HG03025 (cell line): ENCODE data around the gene MPRIP.
"Not testable (repeated sequence)": the region's sequence is repeated elsewhere in the genome, so short reads cannot be mapped to it uniquely, and the experiment has no call there.

Source experiments
- ATAC-seq: cut with Tn5 transposase; IDR thresholded peaks from one replicate; pipeline ENCODE4 v1.9.1; 2021; ENCODE audit warnings: mild to moderate bottlenecking, moderate library complexity; ENCODE audit not compliant: unreplicated experiment, low FRiP score

The MPRIP gene

DNA sequence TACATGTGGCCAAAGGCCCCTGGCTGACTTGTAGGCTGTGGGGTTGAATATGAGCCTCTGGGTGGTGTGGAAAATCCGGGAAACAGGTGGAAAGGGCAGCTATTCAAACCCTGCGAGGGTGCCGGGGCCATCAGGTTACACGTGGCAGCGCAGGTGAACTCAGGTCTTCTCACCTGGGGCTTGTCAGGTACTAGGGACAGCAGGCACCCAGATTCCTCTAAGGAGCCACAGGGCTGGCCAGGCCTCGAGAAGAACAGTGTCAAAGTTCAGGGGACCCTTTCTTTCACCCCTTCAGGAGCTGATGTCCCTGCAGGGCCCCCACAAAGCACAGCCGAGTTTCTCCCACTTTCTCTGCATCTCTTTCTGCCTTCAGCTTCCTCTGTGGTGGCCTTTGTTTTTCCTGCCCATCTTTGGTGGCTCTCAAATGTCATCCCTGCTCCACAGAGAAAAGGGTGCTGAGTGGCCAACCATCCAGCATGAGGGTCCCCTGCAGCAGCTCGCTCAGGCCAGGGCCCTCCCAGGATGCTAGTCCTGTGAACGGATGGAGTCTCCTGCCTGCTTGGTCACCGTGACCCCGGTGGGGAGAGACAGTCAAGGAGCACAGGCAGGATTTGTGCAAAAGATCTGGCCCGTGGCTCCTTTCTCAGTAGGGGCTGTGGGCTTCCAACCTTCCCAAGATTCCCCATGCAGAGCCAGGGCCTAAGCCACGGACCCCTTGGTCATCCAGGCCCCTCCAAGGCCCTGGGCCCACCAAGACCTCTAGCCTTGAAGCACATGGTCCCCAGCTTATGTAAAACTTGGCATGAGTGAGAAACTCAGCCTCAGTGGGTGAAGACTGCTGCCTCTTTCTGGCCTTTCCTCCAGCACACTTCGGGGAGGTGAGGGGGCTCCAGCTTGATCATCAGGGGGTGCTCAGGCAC, 28.2 kb upstream of the MPRIP start:
- ATAC-seq = not testable (repeated sequence)

DNA sequence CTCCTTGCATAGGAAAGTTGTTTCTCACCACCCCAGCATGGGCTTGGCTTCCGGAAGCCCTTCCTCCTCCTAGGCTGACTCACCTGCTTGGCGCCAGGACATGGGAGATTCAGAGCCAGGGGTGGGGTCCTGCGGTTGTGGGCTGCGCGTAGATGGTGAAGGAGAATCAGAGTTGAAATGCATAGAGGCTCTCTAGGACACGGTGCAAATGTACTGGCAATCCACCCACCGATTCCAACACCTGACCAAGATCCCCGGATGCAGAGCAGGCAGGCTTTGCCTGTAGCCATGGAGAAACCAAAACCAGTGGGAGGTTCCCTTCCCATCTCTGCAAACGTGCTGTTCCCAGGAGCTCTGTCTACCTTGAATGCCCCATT, 27.5 kb upstream of the MPRIP start:
- not testable (repeated sequence) for ATAC-seq

DNA sequence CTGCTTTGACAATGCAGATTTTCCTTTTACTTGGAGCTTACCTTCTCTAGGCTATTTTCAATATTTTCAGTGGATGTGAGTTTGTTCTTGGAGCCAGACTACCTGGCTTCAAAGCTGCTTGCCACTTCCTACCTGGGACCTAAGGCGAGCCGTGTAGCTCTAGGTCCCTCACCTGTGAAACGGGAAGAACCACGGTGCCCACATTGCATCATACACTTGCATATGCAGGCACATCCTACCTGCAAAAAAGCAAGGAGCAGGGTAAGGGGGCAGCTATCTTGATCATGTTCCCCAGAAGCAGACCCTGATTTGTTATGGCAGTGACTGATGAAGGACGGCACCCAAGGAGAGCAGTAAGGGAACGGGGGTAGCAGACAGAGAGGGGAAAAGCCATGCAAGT, 27.0 kb upstream of the MPRIP start:
- no peak for ATAC-seq

- ATAC-seq = not testable (repeated sequence)
Observed at GRCh38 chr17:17016199-17017197, 25.8 kb upstream of the MPRIP start.

GRCh38 chr17:17017343-17018014, 24.8 kb upstream of the MPRIP start:
- no peak for ATAC-seq

DNA sequence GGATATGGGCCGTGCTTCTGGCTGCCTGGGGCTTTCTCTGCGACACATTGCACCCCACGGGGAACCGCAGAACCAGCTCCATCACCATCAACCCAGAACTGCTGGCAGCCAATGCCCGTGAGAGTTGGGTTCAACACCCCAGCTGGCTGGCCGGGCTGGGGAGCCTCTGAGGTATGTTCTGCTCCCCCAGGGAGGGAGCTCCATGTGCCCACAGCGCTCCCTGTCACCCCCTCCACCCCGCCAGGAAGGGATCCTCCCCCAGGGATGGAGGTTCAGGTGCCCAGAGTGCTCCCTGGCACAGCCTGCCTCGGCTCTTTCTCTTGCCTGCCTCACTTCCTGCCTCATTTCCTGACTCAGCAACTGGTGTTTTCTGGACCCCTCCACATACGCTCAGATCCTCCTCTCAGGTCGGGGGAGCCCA, 24.2 kb upstream of the MPRIP start:
- no peak for ATAC-seq

DNA sequence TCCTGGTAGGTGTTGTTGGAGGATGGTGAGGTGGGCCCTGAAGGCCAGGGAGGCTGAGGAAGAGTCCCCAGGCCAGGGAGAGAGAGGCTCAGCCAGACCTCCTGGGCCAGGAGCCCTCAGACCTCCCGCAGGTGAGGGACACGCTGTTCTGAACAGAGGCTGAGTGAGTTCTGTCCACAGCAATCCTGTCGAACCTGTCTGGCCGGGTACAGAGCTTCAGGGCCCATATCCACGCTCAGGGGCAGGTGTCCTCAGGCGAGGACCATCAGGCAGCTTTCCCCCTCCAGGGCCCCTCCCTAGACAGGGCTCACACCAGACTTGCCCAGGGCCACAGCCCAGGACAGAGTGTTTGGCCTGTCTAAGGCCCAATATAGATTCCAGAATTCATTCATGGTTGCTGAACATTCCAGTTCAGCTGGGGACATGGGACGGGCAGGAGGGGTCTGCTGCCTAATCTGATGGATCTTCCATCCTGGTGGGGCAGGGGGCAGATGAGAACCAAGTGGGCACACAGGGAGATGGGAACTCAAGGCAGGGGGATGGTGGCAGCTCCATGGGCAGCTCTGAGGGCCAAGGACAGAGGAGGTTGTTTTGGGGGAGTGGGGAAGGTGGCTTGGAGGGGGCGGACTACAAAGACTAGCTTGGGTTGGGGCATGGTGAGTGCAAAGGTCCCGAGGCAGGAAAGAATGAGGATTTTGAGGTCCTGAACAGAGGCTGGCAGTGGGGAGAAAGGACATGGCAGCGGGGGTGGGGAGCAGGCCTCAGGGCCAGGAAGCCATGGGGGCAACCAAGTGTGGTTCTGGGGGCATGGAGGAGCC, 23.4 kb upstream of the MPRIP start:
- no peak for ATAC-seq

GRCh38 chr17:17019430-17019762, 22.9 kb upstream of the MPRIP start:
- ATAC-seq = no peak

GRCh38 chr17:17019891-17020456, 22.3 kb upstream of the MPRIP start:
- no peak for ATAC-seq

GRCh38 chr17:17020821-17021193, 21.4 kb upstream of the MPRIP start:
- no peak for ATAC-seq

GRCh38 chr17:17021194-17021863, 20.9 kb upstream of the MPRIP start:
- ATAC-seq = no peak

- ATAC-seq = no peak
Observed at GRCh38 chr17:17022011-17022410, 20.2 kb upstream of the MPRIP start.

GRCh38 chr17:17022456-17022855, 19.8 kb upstream of the MPRIP start:
- ATAC-seq = no peak

GRCh38 chr17:17024778-17025300, 17.4 kb upstream of the MPRIP start:
- ATAC-seq = no peak

DNA sequence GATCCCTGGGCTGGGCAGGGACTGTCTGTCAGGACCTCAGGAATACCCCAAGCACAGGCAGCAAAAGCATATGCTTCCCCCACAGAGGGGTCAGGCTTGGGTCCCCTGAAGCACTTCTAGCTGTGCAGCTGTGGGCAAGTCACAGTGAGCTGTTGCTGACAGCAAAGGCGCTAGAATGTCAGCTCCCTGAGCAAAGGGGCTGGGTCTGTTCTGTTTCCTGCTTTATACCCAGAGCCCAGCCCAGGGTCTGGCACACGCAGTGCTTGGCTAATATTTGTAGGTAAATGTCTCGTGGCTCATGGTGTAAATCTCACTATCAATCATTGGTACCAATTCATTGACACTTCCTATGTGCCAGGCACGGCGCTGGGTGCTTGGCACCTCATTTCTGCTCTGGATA, 16.6 kb upstream of the MPRIP start:
- no peak for ATAC-seq

GRCh38 chr17:17026163-17026562, 16.1 kb upstream of the MPRIP start:
- ATAC-seq = no peak

DNA sequence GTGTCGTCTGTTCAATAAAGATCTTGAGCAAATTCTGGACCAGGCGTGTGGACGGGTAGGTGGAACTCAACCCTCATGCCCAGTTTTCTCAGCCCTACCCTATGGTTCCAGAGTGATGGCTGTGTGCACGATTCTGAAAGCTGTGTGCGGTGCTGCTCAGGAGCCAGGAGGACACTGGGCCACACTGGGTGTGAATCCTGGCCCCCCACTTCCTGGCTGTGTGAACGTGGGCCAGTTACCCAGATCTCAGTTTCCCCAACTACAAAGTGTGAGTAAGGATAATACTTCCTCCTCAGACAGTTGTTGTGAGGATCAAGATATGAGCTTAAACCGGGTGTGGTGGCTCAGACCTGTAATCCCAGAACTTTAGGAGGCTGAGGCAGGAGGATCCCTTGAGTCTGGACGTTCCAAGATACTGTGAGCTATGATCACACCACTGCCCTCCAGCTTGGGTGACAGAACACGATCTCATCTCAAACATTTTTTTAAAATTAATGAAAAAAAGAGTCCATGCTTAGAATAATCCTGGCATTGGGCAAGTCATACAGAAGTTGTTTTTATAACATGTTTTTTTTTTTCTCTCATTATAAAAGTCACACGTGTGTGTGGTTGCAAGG, 14.7 kb upstream of the MPRIP start:
- no peak for ATAC-seq

GRCh38 chr17:17028059-17028877, 14.0 kb upstream of the MPRIP start:
- no peak for ATAC-seq
